Calu3 (cell line): ENCODE results near the gene RMRP. TPM values are rescaled to one million over a fixed set of nuclear protein-coding genes. Genes with fewer than 3 reads are reported as not detected.
A peak's percentile ranks its signal among the peaks of the same experiment; 100 is the strongest.

Source experiments
- BruUV-seq: library from RNA; stranded (reverse); fragments of 400-500 nt; replicated peaks from 2 replicates; lab custom pipeline; 2021; lab: Mats Ljungman, UMichigan
- CTCF ChIA-PET: fragments of 300-600 bp; sonication (Branson Sonifier 250); formaldehyde crosslinking; loops from one replicate; lab custom pipeline; 2022; ENCODE audit warnings: antibody characterized with exemption; lab: Charles Lee
- DNase-seq: peaks from one replicate; pipeline ENCODE4 v3.0.0; 2022
- H3K27ac Mint-ChIP-seq: one replicate; pipeline ENCODE4 v1.8.0; 2022; ENCODE audit warnings: mixed read lengths; ENCODE audit not compliant: unreplicated experiment
- H3K27me3 Mint-ChIP-seq: one replicate; pipeline ENCODE4 v1.8.0; 2022; ENCODE audit warnings: mixed read lengths; ENCODE audit not compliant: unreplicated experiment
- H3K36me3 Mint-ChIP-seq: one replicate; pipeline ENCODE4 v1.8.0; 2022; ENCODE audit warnings: mild to moderate bottlenecking, moderate library complexity, mixed read lengths; ENCODE audit not compliant: insufficient read depth, unreplicated experiment
- H3K4me1 Mint-ChIP-seq: one replicate; pipeline ENCODE4 v1.8.0; 2022; ENCODE audit warnings: mild to moderate bottlenecking, low read depth, mixed read lengths; ENCODE audit not compliant: unreplicated experiment
- H3K4me3 Mint-ChIP-seq: one replicate; pipeline ENCODE4 v1.8.0; 2022; ENCODE audit warnings: mild to moderate bottlenecking, low read depth, moderate library complexity, mixed read lengths; ENCODE audit not compliant: unreplicated experiment
- H3K9me3 Mint-ChIP-seq: one replicate; pipeline ENCODE4 v1.8.0; 2022; ENCODE audit warnings: low read depth, mixed read lengths; ENCODE audit not compliant: unreplicated experiment
- intact Hi-C: fragments of 100-400 bp; cut with micrococcal nuclease; formaldehyde crosslinking; loops from one replicate; pipeline ENCODE4 v1.10.0; 2022; ENCODE audit not compliant: unreplicated experiment
- total RNA-seq: library from RNA; stranded (reverse); gene quantifications from 2 replicates; pipeline ENCODE4 v1.2.3, GENCODE V29; 2022
- TF ChIP-seq, protein P1 (sequence below): fragments of 200-600 bp; IDR thresholded peaks from one replicate; pipeline ENCODE4 v1.8.0; 2022; ENCODE audit warnings: antibody characterized with exemption; ENCODE audit not compliant: unreplicated experiment

The RMRP gene
- total RNA-seq, 1 experiment from 2014 or later = 8,471 TPM

DNA sequence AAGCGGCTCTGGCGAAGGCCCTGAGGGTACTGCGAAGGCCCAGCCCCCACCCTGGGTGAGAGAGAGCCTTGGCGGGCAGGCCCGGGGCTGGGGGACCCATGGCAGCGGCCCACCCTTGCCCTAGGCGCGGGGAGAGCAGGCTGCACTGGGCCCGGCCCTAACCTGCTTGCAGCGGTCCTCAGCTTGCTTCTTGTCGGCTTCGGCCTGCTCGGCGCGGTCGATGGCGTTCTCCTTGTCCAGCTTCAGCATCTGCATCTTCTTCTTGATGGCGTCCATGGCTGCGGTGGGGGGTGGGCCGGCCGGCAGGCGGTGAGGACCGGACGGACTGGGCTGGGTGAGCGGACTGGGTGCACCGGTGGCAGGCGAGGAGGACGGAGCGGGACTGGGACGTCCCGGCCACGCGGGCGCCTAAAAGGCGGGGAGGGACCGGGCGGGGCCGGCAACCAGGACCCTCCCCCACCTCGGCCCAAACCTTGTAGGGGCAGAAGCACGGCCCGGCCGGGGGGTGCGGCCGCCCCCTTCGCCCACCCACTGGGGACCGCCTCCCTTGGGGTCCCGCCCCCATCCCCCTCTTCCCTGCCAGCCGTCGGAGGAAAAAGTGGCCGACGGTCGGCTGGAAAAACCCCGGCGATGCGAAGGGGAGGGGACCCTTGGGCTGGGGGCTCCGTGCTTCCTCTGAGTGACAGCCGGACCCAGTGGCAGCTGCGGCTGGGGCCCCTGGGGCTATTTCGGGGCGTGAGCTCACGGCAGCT lies 31.9 kb upstream of the RMRP start, which contains the start of gene TPM2:
Gene TPM2, minus strand, starts transcription at position 384 of the 752 bp plus-strand sequence. Its CDS starts 108 bp downstream, at position 276.
- DNase-seq = peak; percentile 51
- Mint-ChIP-seq H3K4me1 (peaks cover 8% of the 10 kb centered on the region), H3K27ac (peak within 1 kb of the TSS; percentile 95), H3K27me3 (no peaks in the 10 kb centered on the region), H3K36me3 (peaks cover 48% of the 10 kb centered on the region), H3K9me3 (no peaks in the 10 kb centered on the region), H3K4me3 (peak within 1 kb of the TSS; percentile 87)
- CTCF ChIA-PET = interaction anchor here (1.1 to 2.9 kb wide), 3 partner anchors 16 to 28 kb away, joined by 3 to 7 read pairs (median 6); partner anchors contain the start of genes ARHGEF39 and CA9
- BruUV-seq = TSS peak; percentile 60
- intact Hi-C loops = no loop called here
- TF ChIP-seq, protein P1, sequence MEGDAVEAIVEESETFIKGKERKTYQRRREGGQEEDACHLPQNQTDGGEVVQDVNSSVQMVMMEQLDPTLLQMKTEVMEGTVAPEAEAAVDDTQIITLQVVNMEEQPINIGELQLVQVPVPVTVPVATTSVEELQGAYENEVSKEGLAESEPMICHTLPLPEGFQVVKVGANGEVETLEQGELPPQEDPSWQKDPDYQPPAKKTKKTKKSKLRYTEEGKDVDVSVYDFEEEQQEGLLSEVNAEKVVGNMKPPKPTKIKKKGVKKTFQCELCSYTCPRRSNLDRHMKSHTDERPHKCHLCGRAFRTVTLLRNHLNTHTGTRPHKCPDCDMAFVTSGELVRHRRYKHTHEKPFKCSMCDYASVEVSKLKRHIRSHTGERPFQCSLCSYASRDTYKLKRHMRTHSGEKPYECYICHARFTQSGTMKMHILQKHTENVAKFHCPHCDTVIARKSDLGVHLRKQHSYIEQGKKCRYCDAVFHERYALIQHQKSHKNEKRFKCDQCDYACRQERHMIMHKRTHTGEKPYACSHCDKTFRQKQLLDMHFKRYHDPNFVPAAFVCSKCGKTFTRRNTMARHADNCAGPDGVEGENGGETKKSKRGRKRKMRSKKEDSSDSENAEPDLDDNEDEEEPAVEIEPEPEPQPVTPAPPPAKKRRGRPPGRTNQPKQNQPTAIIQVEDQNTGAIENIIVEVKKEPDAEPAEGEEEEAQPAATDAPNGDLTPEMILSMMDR = no peak

DNA sequence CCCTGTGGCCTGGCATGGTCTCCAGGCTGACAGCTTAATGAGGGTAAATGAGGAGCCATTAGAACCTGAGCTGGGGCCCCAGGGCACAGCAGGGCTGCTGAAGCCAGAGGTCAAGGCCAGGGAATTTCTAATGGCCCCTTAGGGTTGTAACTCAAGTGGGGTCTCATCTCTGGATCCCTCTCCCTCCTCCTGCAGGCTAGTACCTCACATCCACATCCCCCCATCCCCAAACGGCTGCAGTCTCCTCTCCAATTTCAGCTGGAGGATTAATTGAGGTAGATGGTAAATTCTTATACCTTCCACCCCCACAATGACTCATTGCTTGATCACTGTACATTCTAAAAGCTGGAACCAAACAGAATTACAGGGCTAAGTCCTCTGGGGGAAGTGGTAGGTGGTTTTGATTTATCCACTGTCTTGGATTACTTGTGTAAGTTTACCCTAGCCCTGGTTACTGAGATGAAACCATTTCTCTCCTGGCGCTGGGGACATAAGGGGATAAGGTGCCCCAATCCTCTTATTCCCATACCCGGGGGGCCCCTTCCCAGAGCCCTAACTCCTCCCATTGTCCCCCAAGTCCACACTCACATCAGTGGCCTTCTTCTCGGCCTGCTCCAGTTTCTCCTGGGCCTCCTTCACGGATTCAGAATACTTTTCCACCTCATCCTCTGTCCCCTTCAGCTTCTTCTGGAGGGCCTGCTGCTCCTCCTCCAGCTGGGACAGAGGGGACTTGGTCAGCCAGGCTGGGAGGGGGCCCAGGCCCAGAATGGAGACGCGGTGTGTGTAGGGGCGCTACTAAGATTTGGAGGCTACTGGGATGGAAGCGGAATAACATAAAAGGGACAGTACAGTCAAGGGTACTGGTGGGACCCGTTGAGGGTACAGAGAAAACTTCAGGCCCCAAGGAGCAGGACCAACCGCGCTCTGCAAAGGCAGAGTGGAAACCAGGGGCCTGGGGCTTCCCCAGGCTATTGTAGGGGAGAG lies 31.0 kb upstream of the RMRP start:
- no TSS peak for BruUV-seq
- peak overlapping the region; percentile 87 for H3K4me3 Mint-ChIP-seq
- TF ChIP-seq, protein P1 = no peak

DNA sequence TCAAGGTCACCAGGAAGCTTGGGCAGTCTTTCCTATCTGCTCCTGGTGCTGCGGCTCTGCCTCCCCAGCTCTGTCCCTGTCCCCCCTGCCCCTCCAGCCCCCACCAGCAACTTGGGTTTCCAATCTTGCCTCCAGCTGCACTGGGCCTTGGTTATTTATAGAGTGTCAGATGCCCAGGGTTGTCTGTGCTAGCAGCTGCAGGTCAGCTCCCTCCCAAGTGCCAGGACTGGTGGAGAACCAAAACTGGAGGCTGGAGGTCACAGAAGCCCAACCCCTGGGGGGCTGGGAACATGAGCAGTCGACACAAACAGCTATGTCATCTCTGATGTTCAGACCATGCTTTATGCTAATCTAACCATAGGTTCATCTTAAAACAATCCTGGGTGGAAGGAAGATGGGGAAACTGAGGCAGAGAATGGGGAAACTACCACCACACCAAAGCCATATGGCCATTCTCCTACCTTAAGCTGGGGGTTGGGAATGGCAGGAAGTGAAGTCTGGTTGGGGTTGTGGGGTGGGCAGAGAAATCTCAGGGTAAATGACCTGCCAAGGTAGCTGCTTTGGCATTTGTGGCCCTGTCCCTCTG lies 30.2 kb upstream of the RMRP start:
- Mint-ChIP-seq H3K36me3 (peaks cover 53% of the 10 kb centered on the region), H3K9me3 (no peaks in the 10 kb centered on the region), H3K27ac (no peak overlapping the region), H3K4me3 (peak overlapping the region; percentile 87), H3K27me3 (no peaks in the 10 kb centered on the region), H3K4me1 (peaks cover 8% of the 10 kb centered on the region)
- intact Hi-C loops = no loop called here
- BruUV-seq = no TSS peak
- TF ChIP-seq, protein P1 = no peak
- CTCF ChIA-PET = interaction anchor here (0.6 to 2.9 kb wide), 6 partner anchors 13 to 1548 kb away, joined by 3 to 7 read pairs (median 3); partner anchors contain the start of genes ARHGEF39 and CA9
- no peak for DNase-seq

More for the DNA sequence above, 31.0 kb upstream of the RMRP start:
- CTCF ChIA-PET = interaction anchor here (0.6 to 2.9 kb wide), 6 partner anchors 14 to 1549 kb away, joined by 3 to 7 read pairs (median 3); partner anchors contain the start of genes ARHGEF39 and CA9
- Mint-ChIP-seq H3K9me3 (no peaks in the 10 kb centered on the region), H3K27me3 (no peaks in the 10 kb centered on the region), H3K27ac (peak overlapping the region; percentile 95), H3K36me3 (peaks cover 53% of the 10 kb centered on the region), H3K4me1 (peaks cover 8% of the 10 kb centered on the region)
- intact Hi-C loops = no loop called here
- no peak for DNase-seq

DNA sequence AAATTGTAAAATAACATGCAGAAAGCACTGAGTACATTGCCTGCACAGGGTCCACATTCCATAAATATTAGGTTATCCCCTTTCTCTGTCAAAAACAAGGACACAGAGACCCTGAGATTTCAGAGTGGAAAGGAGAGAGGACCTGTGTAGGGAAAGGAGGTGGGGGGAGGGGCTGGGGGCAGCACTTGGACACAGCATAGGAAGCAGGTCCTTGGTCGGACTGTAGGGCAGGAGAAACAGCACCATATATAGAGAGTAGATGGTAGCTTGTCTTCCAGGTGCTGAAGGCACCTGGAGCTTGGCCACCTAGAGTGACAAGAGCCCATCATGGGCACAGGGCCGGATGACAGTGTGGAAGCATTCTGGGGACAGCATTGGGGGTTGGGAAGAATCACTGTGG lies 29.5 kb upstream of the RMRP start:
- Mint-ChIP-seq H3K9me3 (no peaks in the 10 kb centered on the region), H3K27ac (peak overlapping the region; percentile 73), H3K4me3 (peak overlapping the region; percentile 19), H3K27me3 (no peaks in the 10 kb centered on the region), H3K36me3 (peaks cover 53% of the 10 kb centered on the region), H3K4me1 (peaks cover 8% of the 10 kb centered on the region)
- no TSS peak for BruUV-seq
- TF ChIP-seq, protein P1 = no peak
- CTCF ChIA-PET = interaction anchor here (2.9 kb wide), 1 partner anchor 26 kb away, joined by 7 read pairs; no protein-coding TSS in a partner anchor
- DNase-seq = no peak
- intact Hi-C loops = no loop called here
